NOMO-1 treated with DMSO at 0.1 percent for 48 hours (cell line): ENCODE measurements around the gene ELP2.
A peak's percentile ranks its signal among the peaks of the same experiment; 100 is the strongest.
"Not testable (repeated sequence)": the region's sequence is repeated elsewhere in the genome, so short reads cannot be mapped to it uniquely, and the experiment has no call there.

Source experiments
- DNase-seq: peaks from one replicate; lab custom pipeline; 2025; ENCODE audit not compliant: unreplicated experiment; lab: John Stamatoyannopoulos, UW

ELP2 gene

DNA sequence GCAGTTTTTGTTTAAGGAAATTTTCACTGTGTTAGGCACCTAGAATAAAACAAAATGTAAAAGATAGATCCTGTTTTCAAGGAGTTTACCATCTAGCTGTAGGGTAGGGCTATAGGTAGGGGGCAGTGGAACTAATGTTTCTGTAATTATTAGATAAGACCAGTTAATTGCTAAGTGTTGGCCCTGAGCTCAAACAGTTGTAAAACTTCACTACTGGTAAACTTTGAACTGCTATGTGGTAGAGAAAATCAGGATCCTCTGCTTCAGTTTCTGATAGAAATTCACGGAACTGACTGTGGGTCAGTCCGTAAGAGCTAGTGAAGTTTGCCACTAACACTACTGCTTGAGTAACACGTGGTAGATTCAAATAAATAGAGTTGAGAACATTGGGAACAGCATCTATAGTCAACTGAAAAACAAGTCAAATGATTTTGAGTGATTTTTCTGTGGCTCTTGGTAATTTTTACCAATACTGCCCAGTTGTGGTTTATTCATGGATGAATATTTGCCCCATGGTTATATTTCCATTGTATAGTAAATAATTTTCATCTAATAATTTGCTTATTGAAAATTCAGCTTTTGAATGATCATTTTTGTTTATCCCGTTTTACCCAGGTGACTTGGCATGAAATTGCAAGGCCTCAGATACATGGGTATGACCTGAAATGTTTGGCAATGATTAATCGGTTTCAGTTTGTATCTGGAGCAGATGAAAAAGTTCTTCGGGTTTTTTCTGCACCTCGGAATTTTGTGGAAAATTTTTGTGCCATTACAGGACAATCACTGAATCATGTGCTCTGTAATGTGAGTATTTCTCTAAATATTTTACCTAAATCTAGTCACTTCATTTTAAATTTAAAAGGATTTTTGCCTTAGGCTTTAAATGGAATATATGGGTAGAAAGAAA, 26.4 kb downstream of the ELP2 start:
- no peak for DNase-seq

DNA sequence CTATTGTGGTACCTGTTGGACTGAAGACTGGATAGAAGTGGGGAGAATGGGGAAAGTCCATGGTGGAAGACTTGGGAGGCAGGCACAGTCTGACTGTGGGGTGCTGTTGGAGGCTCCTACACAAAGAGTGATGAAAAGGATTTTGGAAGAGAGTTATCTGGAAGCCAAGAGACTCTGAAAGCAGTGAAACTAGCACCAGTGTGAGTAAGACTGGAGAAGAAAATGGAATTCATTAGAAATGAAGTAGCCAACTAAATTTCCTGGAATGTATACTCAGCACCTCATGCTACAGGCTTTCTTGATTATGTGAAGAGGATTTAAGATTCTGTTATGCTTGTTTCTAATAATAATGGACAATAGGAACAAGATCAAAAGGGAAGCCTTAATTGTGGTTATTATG, 27.7 kb downstream of the ELP2 start:
- no peak for DNase-seq

DNA sequence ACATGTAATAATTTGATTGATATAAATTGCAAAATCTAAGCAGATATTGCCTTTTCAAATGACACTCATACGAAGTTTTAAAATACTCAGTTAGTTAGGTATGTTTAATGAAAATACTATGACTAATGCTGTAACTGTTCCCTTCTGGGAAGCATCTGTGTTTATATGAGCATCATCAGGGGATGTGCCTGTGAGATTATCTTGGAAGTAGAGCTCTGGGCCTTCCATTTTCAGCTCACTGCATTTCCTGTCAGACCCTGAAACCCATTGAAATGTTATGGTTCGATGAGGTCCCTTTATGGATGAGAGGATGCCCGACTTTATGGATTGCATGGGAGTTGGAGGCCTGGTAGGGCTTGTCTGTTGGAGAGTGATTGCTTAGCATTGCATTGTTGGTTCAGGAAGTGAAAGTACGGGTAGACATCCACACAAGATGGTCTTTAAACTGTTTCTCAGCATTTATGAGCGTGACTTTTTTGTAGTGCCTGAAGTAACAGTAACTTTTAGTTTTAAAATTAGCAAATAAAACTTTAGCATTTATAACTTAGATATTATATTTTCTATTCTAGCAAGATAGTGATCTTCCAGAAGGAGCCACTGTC, 28.7 kb downstream of the ELP2 start:
- DNase-seq: peak; percentile 36

DNA sequence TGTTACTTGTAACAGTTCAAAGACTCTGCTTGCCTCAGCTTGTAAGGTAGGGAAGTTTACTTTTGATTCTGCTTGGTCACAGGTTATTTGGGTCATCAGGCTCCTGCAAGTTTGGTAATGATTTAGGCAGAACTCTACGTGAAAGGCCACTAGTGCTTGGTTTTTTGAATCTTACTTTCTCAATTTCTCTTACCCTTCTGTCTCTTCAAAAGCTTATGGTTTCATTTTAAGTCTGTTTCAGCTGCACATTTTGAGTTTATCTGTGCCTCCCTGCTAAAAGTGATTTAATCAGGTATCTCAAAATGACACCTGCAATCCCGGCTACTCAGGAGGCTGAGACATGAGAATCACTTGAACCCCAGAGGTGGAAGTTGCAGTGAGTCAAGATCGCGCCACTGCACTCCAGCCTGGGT, 31.3 kb downstream of the ELP2 start:
- no peak for DNase-seq

DNA sequence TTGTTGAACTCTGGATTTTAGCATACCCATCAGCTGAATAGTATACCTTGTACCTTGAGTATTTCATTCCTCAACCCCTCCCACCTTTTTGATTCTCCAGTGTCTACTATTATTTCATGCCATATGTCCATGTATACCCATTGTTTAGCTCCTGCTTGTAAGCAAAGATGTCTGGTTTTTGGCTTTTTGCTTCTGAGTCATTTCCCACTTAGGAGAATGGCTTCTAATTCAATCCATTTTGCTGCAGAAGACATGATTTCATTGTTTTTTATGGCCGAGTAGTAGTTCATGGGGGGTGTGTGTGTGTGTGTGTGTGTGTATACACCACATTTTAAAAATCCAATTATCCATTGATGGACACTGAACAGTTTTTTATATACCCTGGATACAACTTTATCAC, 33.3 kb downstream of the ELP2 start:
- DNase-seq: no peak

DNA sequence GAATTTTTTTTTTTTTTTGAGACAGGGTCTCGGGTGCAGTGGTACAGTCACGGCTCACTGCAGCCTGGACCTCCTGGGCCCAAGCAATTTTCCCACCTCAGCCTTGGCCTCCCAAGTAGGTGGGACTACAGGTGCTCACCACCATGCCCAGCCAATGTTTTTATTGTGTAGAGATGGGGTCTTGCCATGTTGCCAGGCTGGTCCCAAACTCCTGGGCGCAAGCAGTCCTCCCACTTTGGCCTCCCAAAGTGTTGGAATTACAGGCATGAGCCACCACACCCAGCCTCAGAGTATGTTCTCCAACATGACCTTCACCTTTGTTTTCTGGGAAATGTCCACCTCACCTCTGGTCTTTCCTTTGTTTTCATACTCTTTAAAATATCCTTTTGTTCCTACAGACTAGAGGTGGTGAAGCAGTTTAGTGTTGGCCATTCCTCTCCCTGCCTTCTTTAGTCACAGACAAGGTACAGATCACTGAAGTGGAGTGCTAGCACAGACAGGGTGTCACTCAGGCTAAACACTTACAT, 38.1 kb downstream of the ELP2 start:
- DNase-seq: no peak

DNA sequence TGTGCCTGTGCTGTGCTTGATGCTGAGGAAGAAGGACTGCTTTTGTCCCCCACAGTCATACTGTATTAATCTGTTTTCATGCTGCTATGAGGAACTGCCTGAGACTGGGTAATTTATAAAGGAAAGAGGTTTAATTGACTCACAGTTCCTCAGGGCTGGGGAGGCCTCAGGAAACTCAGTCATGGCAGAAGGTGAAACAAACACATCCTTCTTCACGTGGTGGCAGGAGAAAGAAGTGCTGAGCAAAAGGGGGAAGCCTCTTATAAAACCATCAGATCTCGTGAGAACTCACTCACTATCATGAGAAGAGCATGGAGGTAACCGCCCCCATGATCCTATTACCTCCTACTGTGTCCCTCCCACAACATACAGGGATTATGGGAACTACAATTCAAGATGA, 38.6 kb downstream of the ELP2 start:
- DNase-seq: not testable (repeated sequence)

DNA sequence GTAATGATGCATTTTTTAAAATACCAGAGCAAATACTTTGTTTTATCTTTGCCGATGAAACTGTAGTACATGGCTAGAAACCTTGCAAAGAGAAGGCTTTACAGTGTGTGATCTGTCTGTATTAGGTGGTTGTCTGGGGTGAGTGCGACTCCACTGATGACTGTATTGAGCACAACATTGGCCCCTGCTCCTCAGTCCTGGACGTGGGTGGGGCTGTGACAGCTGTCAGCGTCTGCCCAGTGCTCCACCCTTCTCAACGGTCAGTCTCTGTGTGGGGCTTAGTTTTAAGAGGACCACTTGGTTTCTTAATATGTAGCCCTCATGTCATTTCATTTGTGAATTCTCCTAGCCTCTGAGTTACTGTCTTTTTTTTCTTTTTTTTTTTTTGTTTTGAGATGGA, 40.2 kb downstream of the ELP2 start:
- DNase-seq: no peak

DNA sequence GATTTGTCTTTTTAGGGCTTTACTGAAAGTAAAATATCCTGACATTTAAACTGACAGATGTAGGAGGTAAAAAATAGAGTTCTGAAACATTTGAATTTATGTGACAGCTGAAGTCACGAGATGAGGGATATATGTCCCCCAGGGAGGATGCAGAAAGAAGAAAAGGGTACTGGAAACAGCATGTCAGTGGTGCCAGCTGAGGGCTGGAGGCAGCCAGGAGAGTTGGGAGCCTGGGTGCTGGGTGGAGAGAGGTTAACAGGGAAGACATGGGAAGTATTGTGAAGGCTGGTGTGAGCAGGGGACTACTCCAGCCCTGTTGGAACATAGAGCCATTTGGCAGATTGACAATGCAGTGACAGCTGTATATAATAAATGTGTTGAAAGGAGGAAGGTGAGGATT, 45.8 kb downstream of the ELP2 start:
- DNase-seq: no peak

DNA sequence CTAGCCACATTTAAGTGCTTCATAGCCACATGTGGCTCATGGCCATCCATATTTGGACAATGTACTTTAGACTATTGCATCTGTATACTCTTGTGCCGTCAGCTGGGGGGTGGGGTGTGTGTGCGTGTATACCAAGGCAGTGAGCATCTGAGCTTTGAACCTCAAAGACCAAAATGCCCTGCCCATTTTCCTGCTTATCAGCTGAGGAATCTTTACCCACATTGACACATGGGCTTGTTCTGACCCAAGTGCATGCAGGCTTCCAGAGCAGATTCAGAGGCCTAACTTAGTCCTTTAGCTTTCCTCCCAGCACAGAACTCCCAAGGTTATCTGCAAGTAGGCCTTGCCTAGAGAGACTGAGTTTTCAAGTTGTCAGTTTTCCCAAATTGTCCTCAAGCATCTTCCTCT, 46.5 kb downstream of the ELP2 start:
- DNase-seq: no peak

DNA sequence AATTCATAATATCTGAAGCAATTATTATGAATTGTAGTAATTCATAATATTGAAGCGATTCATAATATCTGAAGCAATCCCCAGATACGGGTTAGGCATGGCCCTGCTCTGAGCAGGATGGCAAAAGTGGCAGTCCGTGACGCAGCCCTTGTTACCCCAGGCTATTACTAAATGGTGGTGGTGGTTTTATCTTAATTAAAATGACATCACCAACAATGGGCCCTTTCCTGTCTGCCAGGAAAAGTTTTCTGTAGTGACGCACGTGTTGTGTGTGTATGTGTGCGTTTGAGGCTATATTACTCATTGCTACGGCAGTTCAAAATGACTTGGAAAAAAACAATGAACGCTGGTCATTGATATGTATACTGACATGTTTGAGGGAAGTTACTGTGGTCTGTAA, 47.0 kb downstream of the ELP2 start:
- DNase-seq: no peak

DNA sequence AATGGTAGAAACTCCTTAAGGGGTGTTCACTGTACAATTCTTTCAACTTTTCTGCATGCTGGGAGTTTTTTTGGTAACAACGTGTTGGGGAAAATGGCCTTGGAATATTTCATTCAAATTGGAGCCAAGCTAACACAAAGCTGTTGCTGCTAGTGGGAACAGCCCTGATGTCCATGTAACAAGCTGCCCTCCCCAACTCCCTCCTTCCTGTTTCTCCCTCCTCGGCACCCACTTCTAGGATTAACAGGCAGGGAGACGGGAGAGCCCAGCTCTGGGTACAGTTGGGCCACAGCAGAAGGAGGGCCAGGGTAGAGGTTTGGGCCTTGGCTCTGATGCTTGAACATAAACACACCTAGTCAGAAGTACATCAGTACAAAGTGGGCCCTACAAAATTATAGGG, 48.2 kb downstream of the ELP2 start:
- DNase-seq: no peak

DNA sequence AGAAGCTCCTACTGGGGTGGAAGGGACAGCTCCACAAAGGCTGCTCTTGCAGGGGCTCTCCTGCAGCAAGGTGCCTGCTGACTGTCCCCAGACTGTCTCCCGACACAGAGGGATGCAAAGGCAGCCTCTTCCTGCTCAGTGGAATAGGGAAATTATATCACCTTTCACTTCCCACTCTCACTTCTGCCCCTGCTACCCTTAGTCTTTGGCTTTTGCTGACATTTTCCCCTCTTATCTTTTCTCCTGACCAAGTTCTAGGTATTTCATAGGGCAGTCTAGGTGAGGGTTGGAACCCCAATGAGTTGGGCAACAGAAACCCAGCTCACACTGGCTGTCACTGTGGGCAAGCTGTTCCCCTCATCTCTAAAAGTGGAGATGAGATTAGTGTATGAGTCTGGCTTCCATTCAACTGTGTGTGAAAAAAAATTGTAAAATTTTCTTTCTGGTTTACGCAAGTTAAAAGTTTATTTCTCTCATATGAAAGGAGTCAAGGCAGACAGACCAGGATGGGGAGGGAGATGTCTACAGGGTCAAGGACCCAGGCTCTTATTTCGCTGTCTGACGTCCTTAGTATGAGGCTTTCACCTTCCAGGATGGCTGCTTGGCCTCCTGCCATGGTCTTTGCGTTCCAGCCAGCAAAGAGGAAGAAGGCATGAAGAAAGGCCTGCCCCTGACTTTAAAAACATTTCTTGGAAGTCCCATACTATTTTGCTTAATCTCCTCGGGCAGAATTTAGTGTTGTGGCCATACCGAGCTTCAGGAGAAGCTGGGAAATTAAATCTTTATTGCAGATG, 50.1 kb downstream of the ELP2 start:
- no peak for DNase-seq

DNA sequence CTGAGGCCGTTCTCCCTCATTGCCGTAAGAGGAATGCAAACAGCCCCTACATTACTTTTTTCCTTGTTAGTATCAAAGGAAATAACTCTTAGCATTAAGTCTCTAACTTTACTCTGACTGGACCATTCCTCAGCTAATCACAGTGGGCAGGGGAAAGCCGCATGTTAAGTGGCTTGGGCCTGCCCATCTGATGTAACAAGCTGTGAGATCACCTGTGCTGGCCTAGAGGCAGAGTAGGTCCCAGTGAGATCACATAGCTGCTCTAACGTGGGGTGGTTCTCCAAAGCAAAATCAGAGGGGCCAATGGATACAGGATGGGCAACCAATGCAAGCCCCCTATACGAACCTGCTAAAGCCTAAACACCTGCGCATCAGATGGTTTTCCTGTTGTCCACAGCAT, 51.7 kb downstream of the ELP2 start:
- DNase-seq: no peak

DNA sequence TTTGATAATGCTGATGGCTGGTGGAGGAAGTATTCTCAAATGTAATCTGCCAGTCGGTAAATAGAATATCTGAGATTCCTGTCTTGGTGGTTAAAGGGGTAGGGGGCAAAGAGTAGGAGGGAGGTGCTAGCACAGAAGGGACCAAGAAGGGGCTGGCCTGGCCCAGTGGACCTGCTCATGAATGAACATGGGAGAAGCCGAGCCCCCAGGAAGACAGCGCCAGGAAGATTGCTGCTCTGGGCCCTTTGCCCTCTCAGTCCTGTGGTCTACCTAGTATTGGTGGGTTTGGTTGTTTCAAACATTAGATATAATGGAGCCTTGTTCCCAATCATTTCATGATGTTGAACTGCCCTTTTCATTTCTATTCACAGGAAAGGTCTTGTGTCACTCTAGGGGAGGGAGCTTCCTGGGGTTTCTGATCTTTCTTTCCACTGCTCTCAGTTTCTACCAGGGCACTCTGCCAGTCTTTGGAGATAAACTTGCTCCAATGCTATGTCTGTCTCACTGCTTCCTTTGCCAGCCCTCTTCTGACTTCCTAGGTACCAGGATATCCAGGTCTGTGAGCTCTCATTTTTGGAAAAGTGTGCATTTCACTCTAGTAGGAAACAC, 52.3 kb downstream of the ELP2 start:
- no peak for DNase-seq

DNA sequence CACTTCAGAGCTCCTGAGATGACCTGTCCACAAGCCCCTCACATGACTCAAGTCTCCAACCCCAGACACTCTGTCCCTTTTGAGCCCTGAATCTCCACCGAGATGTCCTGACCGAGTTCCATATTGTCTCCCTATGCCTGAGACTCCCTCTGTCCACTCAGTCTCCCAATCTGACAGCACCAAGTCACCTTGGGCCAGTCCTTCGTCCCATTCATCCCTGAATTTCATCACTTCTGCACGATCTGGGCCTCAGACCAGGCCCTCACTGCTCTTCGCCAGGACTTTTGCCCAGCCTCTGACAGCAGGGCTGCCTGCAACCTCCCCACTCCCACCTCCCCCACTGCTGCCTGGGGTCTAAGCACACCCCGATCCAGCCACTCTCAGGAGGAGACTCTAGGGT, 53.3 kb downstream of the ELP2 start:
- DNase-seq: no peak

DNA sequence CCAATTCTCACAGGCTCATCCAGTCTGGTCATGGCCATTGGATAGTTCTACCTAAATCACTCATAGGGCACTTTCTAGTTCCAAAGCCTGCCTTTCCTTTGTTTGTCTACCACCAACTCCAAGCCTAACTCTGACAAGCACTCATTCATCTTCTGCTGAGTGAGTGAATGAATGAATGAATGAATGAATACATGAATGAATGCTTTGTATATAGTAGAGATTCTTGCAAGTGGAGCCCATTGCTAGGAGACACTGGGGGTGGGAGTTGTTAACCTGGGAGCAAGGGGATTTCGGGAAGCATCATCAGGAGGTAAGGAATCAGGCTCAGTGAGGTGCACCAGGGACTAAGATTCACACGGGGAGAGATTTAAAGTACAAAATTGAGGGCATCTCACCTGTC, 54.3 kb downstream of the ELP2 start:
- no peak for DNase-seq

DNA sequence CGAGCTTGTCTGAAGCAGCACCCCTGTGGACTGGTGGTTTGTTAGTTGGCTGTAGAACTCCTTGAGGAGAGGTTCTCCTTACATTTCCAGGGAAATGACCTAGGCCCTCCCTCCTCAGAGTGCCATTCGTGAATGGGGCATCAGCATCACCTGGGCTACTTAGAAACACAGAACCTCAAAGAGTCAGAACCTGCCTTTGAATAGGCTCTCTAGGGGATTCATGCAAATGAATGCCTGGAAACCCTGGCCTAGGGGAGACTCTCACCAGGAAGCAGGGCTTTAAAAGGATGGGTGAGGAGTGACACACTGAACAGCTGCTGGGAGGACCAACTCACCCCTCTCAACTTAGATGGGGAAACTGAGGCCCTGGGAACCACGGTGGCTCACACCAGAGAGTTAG, 55.5 kb downstream of the ELP2 start:
- DNase-seq: no peak

DNA sequence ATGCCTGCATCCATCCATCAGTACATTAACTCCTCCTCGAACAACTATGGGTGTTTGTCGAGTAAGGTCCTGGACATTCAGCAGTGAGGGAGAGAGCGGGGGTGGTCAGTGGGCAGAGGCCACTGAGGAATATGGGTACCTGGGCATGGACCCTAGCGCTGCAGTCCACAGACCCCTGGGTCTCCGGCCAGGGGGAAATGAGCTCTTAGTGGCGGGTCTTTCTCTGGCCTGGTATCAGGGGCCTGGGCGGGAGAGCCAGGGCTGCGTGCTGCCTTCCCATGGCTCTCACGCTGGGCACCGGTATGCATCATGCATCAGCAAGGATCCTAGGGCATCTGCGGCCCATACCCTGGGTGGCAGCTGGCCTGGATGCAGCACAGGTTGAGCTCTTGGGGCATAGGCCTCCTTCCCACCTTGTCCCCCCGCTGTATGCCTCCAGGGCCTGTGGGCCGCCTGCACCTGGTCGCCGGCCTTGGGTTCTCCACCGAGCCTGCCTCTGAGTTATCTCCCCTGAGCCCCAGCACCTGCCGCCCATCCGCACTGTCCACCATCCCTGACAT, 56.3 kb downstream of the ELP2 start:
- no peak for DNase-seq

DNA sequence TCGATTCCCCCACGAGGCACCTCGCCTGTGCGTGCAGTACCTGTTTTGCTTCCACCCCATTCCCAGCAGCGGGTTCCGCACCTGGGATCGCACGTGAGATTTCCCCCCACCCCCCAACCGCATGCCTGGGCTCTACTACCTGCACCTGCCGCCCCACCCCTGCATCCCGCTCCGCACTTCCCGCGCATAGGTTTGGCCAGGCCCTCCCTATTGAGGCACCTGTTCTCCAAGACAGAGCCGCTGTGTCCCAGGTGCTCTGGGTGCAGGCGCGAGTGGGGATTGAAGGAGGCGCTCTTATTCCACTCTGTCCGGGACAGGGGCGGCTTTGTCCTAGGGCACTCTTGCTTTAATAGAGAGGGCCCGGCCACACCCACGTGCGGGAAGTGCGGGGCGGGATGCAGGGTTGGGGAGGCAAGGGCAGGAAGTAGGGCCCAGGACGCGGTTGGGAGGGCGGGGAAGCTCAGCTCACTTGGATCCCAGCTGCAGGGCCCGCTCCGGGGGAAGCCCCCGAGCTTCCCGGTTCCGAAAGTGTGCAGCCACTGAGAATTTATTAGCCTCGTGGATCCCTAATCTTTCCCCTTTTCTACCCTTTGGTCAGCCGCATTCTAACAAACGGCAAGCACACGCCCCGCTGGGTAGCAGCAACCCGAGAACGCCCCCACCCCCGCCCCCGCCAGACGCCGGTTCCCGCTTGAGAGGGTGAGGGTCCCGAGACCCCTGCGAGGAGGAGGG, 56.9 kb downstream of the ELP2 start:
- no peak for DNase-seq
